HCT116 (cell line): ENCODE results near the gene GRID2IP. TPM values are rescaled to one million over a fixed set of nuclear protein-coding genes. Genes with fewer than 3 reads are reported as not detected.

Experiments
- ATAC-seq: fragments of 200-7000 bp; cut with Tn5 transposase; 2 replicates; pipeline ENCODE4 v1.9.1; 2020; ENCODE audit warnings: mild to moderate bottlenecking, moderate library complexity
- BruUV-seq: library from RNA; stranded (reverse); fragments of 400-500 nt; replicated peaks from 2 replicates; lab custom pipeline; 2021; lab: Mats Ljungman, UMichigan
- CTCF ChIA-PET: fragments of 300-600 bp; sonication (Branson Sonifier 250); formaldehyde crosslinking; loops from one replicate; lab custom pipeline; 2021; ENCODE audit warnings: antibody characterized with exemption; lab: Charles Lee
- POLR2A ChIA-PET: fragments of 300-600, 350-600 bp; sonication (Branson Sonifier 250); formaldehyde crosslinking; loops from one replicate; lab custom pipeline; 2021; ENCODE audit warnings: antibody characterized with exemption; lab: Charles Lee
- RAD21 ChIA-PET, 2 experiments: fragments of 300-600 bp; sonication (Branson Sonifier 250); formaldehyde crosslinking; loops; one replicate each; lab custom pipeline; 2023; ENCODE audit warnings: low total read pairs in 2 of 2; ENCODE audit not compliant: uncharacterized antibody in 2 of 2, unreplicated experiment in 2 of 2, low non-redundant PET in 1 of 2; lab: Charles Lee
- DNase-seq: peaks from one replicate; pipeline ENCODE4 v3.0.0-alpha.2; 2010; ENCODE audit warnings: low read depth, low spot score
- H2AFZ ChIP-seq: fragments of 200-600 bp; shearing (Covaris generic), sonication (generic); 2 replicates; pipeline ENCODE4 v1.6.1; 2017; ENCODE audit warnings: low read depth, mixed run types, mixed read lengths, antibody characterized with exemption, low read length; ENCODE audit not compliant: poor library complexity, severe bottlenecking
- H3K27ac ChIP-seq: 2 replicates; pipeline ENCODE4 v1.5.1; 2012; ENCODE audit warnings: low read depth, low read length
- H3K27me3 ChIP-seq: fragments of 200-600 bp; sonication (generic); 2 replicates; pipeline ENCODE4 v1.6.1; 2016; ENCODE audit warnings: mixed run types, low read length, mixed read lengths; ENCODE audit not compliant: insufficient read depth
- H3K36me3 ChIP-seq, 2 experiments: fragments of 200-500 bp in 1 of 2; fragments of 200-600 bp in 1 of 2; sonication (Bioruptor generic) in 1 of 2; sonication (generic) in 1 of 2; 2 replicates each; pipeline versions ENCODE4 v1.5.1 to v1.6.1; 2014 to 2016; ENCODE audit warnings: low read length in 2 of 2, inconsistent platforms in 1 of 2, mixed read lengths in 1 of 2, mixed run types in 1 of 2; ENCODE audit not compliant: insufficient read depth in 2 of 2, control insufficient read depth in 1 of 2
- H3K4me1 ChIP-seq, 2 experiments: fragments of 200-600 bp in 1 of 2; sonication (generic) in 1 of 2; 2 replicates each; pipeline versions ENCODE4 v1.5.1 to v1.6.1; 2012 to 2017; ENCODE audit warnings: low read length in 2 of 2, inconsistent platforms in 1 of 2, mild to moderate bottlenecking in 1 of 2, mixed read lengths in 1 of 2, mixed run types in 1 of 2, moderate library complexity in 1 of 2; ENCODE audit not compliant: insufficient read depth in 2 of 2, control insufficient read depth in 1 of 2
- H3K4me2 ChIP-seq: fragments of 200-600 bp; sonication (generic); 2 replicates; pipeline ENCODE4 v1.6.1; 2017; ENCODE audit warnings: mixed run types, low read length, mixed read lengths
- H3K4me3 ChIP-seq, 2 experiments: fragments of 200-600 bp in 1 of 2; sonication (generic) in 1 of 2; replicated peaks in 1 of 2; 2 replicates each; pipeline ENCODE4 v1.5.1; 2011 to 2016; ENCODE audit warnings: low read length in 2 of 2, control low read depth in 1 of 2, low read depth in 1 of 2, mild to moderate bottlenecking in 1 of 2, mixed read lengths in 1 of 2, mixed run types in 1 of 2
- H3K79me2 ChIP-seq: fragments of 200-600 bp; sonication (generic); 2 replicates; pipeline ENCODE4 v1.6.1; 2017; ENCODE audit warnings: mild to moderate bottlenecking, mixed run types, low read length, moderate library complexity, mixed read lengths; ENCODE audit not compliant: insufficient read depth
- H3K9ac ChIP-seq: fragments of 200-600 bp; sonication (generic); 2 replicates; pipeline ENCODE4 v1.6.1; 2016; ENCODE audit warnings: low read length, mixed read lengths
- H3K9me2 ChIP-seq: fragments of 200-600 bp; sonication (generic), shearing (Covaris generic); 2 replicates; pipeline ENCODE4 v1.6.1; 2017; ENCODE audit warnings: mixed run types, mild to moderate bottlenecking, moderate library complexity; ENCODE audit not compliant: insufficient read depth
- H3K9me3 ChIP-seq, 2 experiments: fragments of 200-500 bp in 1 of 2; fragments of 200-600 bp in 1 of 2; sonication (Bioruptor generic) in 1 of 2; sonication (generic) in 1 of 2; 2 replicates each; pipeline ENCODE4 v1.6.1; 2014 to 2017; ENCODE audit warnings: low read length in 2 of 2, mixed read lengths in 2 of 2, inconsistent platforms in 1 of 2, low read depth in 1 of 2, mild to moderate bottlenecking in 1 of 2, mixed run types in 1 of 2, moderate library complexity in 1 of 2; ENCODE audit not compliant: control insufficient read depth in 1 of 2, insufficient read depth in 1 of 2
- H4K20me1 ChIP-seq: fragments of 200-600 bp; sonication (generic), shearing (Covaris generic); 2 replicates; pipeline ENCODE4 v1.6.1; 2017; ENCODE audit warnings: mixed run types, mild to moderate bottlenecking, moderate library complexity; ENCODE audit not compliant: insufficient read depth
- ATF3 ChIP-seq: IDR thresholded peaks from 2 replicates; pipeline ENCODE4 v1.6.1; 2012
- CBX3 ChIP-seq: IDR thresholded peaks from 2 replicates; pipeline ENCODE4 v1.6.1; 2012; ENCODE audit warnings: low read depth
- CTCF ChIP-seq, 3 experiments: fragments of 200-600 bp in 1 of 3; sonication (generic) in 1 of 3; IDR thresholded peaks in 2 of 3; conservative IDR thresholded peaks in 1 of 3; 2 replicates each; pipeline ENCODE4 v1.5.1; 2012 to 2017; ENCODE audit warnings: low read depth in 2 of 3, low read length in 2 of 3, antibody characterized with exemption in 1 of 3, borderline replicate concordance in 1 of 3, control low read depth in 1 of 3, mild to moderate bottlenecking in 1 of 3, mixed read lengths in 1 of 3, mixed run types in 1 of 3, moderate library complexity in 1 of 3; ENCODE audit not compliant: insufficient read depth in 1 of 3
- ELF1 ChIP-seq: IDR thresholded peaks from 2 replicates; pipeline ENCODE4 v1.6.1; 2012; ENCODE audit warnings: low read depth, borderline replicate concordance
- EZH2 ChIP-seq: fragments of 200-600 bp; sonication (generic); IDR thresholded peaks from 2 replicates; pipeline ENCODE4 v1.6.1; 2017; ENCODE audit warnings: antibody characterized with exemption, mixed run types
- FOSL1 ChIP-seq: IDR thresholded peaks from 2 replicates; pipeline ENCODE4 v1.6.1; 2012; ENCODE audit warnings: low read depth
- POLR2A ChIP-seq: IDR thresholded peaks from 2 replicates; pipeline ENCODE4 v1.7.0; 2011; ENCODE audit warnings: borderline replicate concordance; ENCODE audit not compliant: insufficient read depth, insufficient read length; ENCODE audit errors: extremely low read depth
- POLR2AphosphoS5 ChIP-seq: IDR thresholded peaks from 2 replicates; pipeline ENCODE4 v1.6.1; 2011; ENCODE audit warnings: mild to moderate bottlenecking, low read depth, low read length, moderate library complexity
- RAD21 ChIP-seq: IDR thresholded peaks from 2 replicates; pipeline ENCODE4 v1.6.1; 2012; ENCODE audit warnings: low read depth, mild to moderate bottlenecking
- REST ChIP-seq: IDR thresholded peaks from 2 replicates; pipeline ENCODE4 v1.6.1; 2012; ENCODE audit warnings: low read depth
- SP1 ChIP-seq: IDR thresholded peaks from 2 replicates; pipeline ENCODE4 v1.6.1; 2012; ENCODE audit warnings: low read depth
- SRF ChIP-seq: IDR thresholded peaks from 2 replicates; pipeline ENCODE4 v1.6.1; 2012; ENCODE audit warnings: low read depth
- YY1 ChIP-seq: IDR thresholded peaks from 2 replicates; pipeline ENCODE4 v1.6.1; 2011; ENCODE audit warnings: low read length, low read depth, moderate library complexity, mild to moderate bottlenecking; ENCODE audit not compliant: insufficient replicate concordance; ENCODE audit errors: extremely low read depth
- ZNF274 ChIP-seq: fragments of 200-500 bp; sonication (Bioruptor generic); IDR thresholded peaks from 2 replicates; pipeline ENCODE4 v1.6.1; 2014; ENCODE audit warnings: mild to moderate bottlenecking, low read depth, low read length, inconsistent platforms
- intact Hi-C: fragments of 100-400 bp; cut with micrococcal nuclease; formaldehyde crosslinking; loops from 2 replicates; pipeline ENCODE4 v1.10.0; 2022
- total RNA-seq: library from RNA; stranded (reverse); gene quantifications from one replicate; pipeline ENCODE4 v1.2.1, GENCODE V29; 2021; ENCODE audit not compliant: unreplicated experiment

GRID2IP gene
- total RNA-seq, 1 experiment from 2014 or later = 3.2 TPM

- Histone ChIP-seq H4K20me1 (no peaks in the 10 kb centered on the region), H3K9ac (no peak overlapping the region), H3K4me3 (no peak overlapping the region), H3K27me3 (no peaks in the 10 kb centered on the region), H3K4me2 (no peak overlapping the region), H3K4me1 (peaks cover 0 to 4% of the 10 kb centered on the region in 2 experiments; a peak in 2 of 4 replicates), H2AFZ (peak overlapping the region; percentile 68), H3K27ac (no peak overlapping the region), H3K9me3 (no peaks in the 10 kb centered on the region), H3K9me2 (no peaks in the 10 kb centered on the region), H3K79me2 (no peaks in the 10 kb centered on the region), H3K36me3 (no peaks in the 10 kb centered on the region)
- ATAC-seq = no peak
- BruUV-seq = no TSS peak
- TF ChIP-seq SP1 = no peak
- TF ChIP-seq CBX3 = no peak
- no peak for TF ChIP-seq POLR2AphosphoS5
- no peak for TF ChIP-seq RAD21
- no peak for TF ChIP-seq POLR2A
- TF ChIP-seq FOSL1 = no peak
- TF ChIP-seq ZNF274 = no peak
- TF ChIP-seq SRF = no peak
- TF ChIP-seq REST = no peak
- no peak for TF ChIP-seq CTCF (IDR thresholded peaks at IDR 0.05 in 2 of 3, conservative IDR thresholded peaks at IDR 0.05 in 1 of 3; ENCODE audit: borderline replicate concordance in 1 of 3, insufficient read depth in 1 of 3, low read depth in 2 of 3, low read length in 2 of 3)
- no peak for TF ChIP-seq ELF1
- no peak for TF ChIP-seq ATF3
- TF ChIP-seq EZH2 = no peak
- no peak for TF ChIP-seq YY1
- RAD21 ChIA-PET = no interaction called here
- DNase-seq = no peak
- POLR2A ChIA-PET = no interaction called here
- CTCF ChIA-PET = interaction anchor here (0.6 kb wide), 1 partner anchor 351 kb away, joined by 3 read pairs; no protein-coding TSS in a partner anchor
- intact Hi-C loops = no loop called here
Measured at GRCh38 chr7:6562106-6562505, 10.8 kb upstream of the GRID2IP start.
